Keratinocyte (primary cell): ENCODE measurements around the gene ACAP2. TPM values are rescaled to one million over a fixed set of nuclear protein-coding genes. Genes with fewer than 3 reads are reported as not detected.

ENCODE experiments used
- DNase-seq: peaks from one replicate; pipeline ENCODE4 v3.0.0-alpha.2; 2011; ENCODE audit warnings: low read depth, missing footprints, low spot score
- FAIRE-seq: peaks from 2 replicates; lab custom pipeline; 2011; peaks lifted over from hg19 to GRCh38; lab: Jason Lieb, UNC
- H2AFZ ChIP-seq: 2 replicates; pipeline ENCODE4 v1.6.0; 2012; ENCODE audit warnings: low read length, control low read depth, inconsistent platforms; ENCODE audit not compliant: control insufficient read depth
- H3K27ac ChIP-seq: 2 replicates; pipeline ENCODE4 v1.5.1; 2011; ENCODE audit warnings: low read length; ENCODE audit not compliant: control insufficient read depth, insufficient read depth
- H3K27me3 ChIP-seq: 3 replicates; pipeline ENCODE4 v1.6.0; 2011; ENCODE audit warnings: low read length; ENCODE audit not compliant: control insufficient read depth, insufficient read depth; ENCODE audit errors: extremely low read depth
- H3K36me3 ChIP-seq, 2 experiments: 2 replicates in 1 of 2; 3 replicates in 1 of 2; pipeline ENCODE4 v1.5.1; 2011; ENCODE audit warnings: low read length in 2 of 2, mild to moderate bottlenecking in 1 of 2; ENCODE audit not compliant: control insufficient read depth in 2 of 2, insufficient read depth in 2 of 2; ENCODE audit errors: extremely low read depth in 1 of 2
- H3K4me1 ChIP-seq: 3 replicates; pipeline ENCODE4 v1.5.1; 2011; ENCODE audit warnings: low read length; ENCODE audit not compliant: control insufficient read depth, insufficient read depth; ENCODE audit errors: extremely low read depth
- H3K4me2 ChIP-seq: 3 replicates; pipeline ENCODE4 v1.6.0; 2011; ENCODE audit warnings: low read depth, low read length; ENCODE audit not compliant: control insufficient read depth, insufficient read depth; ENCODE audit errors: extremely low read depth
- H3K4me3 ChIP-seq, 3 experiments: fragments of 200-600 bp in 1 of 3; sonication (generic) in 1 of 3; 2 replicates in 2 of 3; 3 replicates in 1 of 3; pipeline ENCODE4 v1.5.1; 2011 to 2016; ENCODE audit warnings: low read length in 3 of 3, mild to moderate bottlenecking in 3 of 3, control low read depth in 2 of 3, inconsistent platforms in 1 of 3, low read depth in 1 of 3, mixed read lengths in 1 of 3, mixed run types in 1 of 3, moderate library complexity in 1 of 3; ENCODE audit not compliant: control insufficient read depth in 2 of 3, insufficient read depth in 2 of 3; ENCODE audit errors: extremely low read depth in 1 of 3
- H3K79me2 ChIP-seq: 2 replicates; pipeline ENCODE4 v1.6.0; 2012; ENCODE audit warnings: low read length; ENCODE audit not compliant: control insufficient read depth, insufficient read depth
- H3K9ac ChIP-seq: 3 replicates; pipeline ENCODE4 v1.6.0; 2011; ENCODE audit warnings: low read length; ENCODE audit not compliant: control insufficient read depth, insufficient read depth; ENCODE audit errors: extremely low read depth
- H3K9me1 ChIP-seq: 3 replicates; pipeline ENCODE4 v1.6.0; 2011; ENCODE audit warnings: low read length; ENCODE audit not compliant: control insufficient read depth, insufficient read depth; ENCODE audit errors: extremely low read depth
- H3K9me3 ChIP-seq: 2 replicates; pipeline ENCODE4 v1.5.1; 2012; ENCODE audit warnings: low read depth, low read length; ENCODE audit not compliant: control insufficient read depth
- H4K20me1 ChIP-seq: 3 replicates; pipeline ENCODE4 v1.6.0; 2011; ENCODE audit warnings: low read length; ENCODE audit not compliant: control insufficient read depth, insufficient read depth; ENCODE audit errors: extremely low read depth
- EZH2 ChIP-seq: IDR thresholded peaks from one replicate; pipeline ENCODE4 v1.6.1; 2012; ENCODE audit warnings: inconsistent platforms, mild to moderate bottlenecking, low read length, moderate library complexity
- dilution Hi-C: fragments of 300-500 bp; cut with MboI; formaldehyde crosslinking; loops from one replicate; pipeline ENCODE4 v1.7.0; 2020; ENCODE audit warnings: low sequenced_read_pairs; ENCODE audit not compliant: extremely low pct_ligation_motif_present
- polyA plus RNA-seq, 5 experiments: library from polyadenylated mRNA; depleted of rRNA in 3 of 5; stranded (reverse) in 3 of 5; stranded (forward) in 1 of 5; unstranded in 1 of 5; fragments of >200 nt; gene quantifications; 1 replicate in 1 of 5; 2 replicates in 3 of 5; 3 replicates in 1 of 5; pipeline versions ENCODE4 v1.2.1 to v1.2.3, GENCODE V29; 2011 to 2012; ENCODE audit warnings: missing spikeins in 2 of 5, low read depth in 1 of 5, low replicate concordance in 1 of 5
- TF ChIP-seq, protein P1 (sequence below), 3 experiments: IDR thresholded peaks in 1 of 3; conservative IDR thresholded peaks in 1 of 3; optimal IDR thresholded peaks in 1 of 3; 2 replicates in 2 of 3; 3 replicates in 1 of 3; pipeline versions ENCODE3 to v1.5.1; 2011; ENCODE audit warnings: low read length in 3 of 3, mild to moderate bottlenecking in 3 of 3, moderate library complexity in 2 of 3, control low read depth in 1 of 3, inconsistent platforms in 1 of 3; ENCODE audit not compliant: insufficient read depth in 2 of 3; ENCODE audit errors: extremely low read depth in 1 of 3

ACAP2 gene
- polyA plus RNA-seq, 1 donor (not counting 4 experiments of a cell fraction or from before 2014, with no cell fraction given) = 23.5 TPM

- H3K9me1 ChIP-seq = no peaks in the 10 kb centered on the region
- dilution Hi-C loops = no loop called here
Measured at GRCh38 chr3:195468841-195469240, 26.0 kb upstream of the ACAP2 start.

GRCh38 chr3:195468391-195468776 is 25.6 kb upstream of the ACAP2 start:
- Histone ChIP-seq H3K4me3 (no peak overlapping the region), H3K9me1 (no peaks in the 10 kb centered on the region), H3K4me2 (no peak overlapping the region), H3K9me3 (no peaks in the 10 kb centered on the region), H4K20me1 (no peaks in the 10 kb centered on the region), H3K27me3 (no peaks in the 10 kb centered on the region), H3K36me3 (no peaks in the 10 kb centered on the region), H3K79me2 (no peaks in the 10 kb centered on the region), H3K9ac (no peak overlapping the region), H3K4me1 (no peaks in the 10 kb centered on the region), H2AFZ (no peak overlapping the region), H3K27ac (no peak overlapping the region)
- no peak for TF ChIP-seq EZH2
- TF ChIP-seq, protein P1, sequence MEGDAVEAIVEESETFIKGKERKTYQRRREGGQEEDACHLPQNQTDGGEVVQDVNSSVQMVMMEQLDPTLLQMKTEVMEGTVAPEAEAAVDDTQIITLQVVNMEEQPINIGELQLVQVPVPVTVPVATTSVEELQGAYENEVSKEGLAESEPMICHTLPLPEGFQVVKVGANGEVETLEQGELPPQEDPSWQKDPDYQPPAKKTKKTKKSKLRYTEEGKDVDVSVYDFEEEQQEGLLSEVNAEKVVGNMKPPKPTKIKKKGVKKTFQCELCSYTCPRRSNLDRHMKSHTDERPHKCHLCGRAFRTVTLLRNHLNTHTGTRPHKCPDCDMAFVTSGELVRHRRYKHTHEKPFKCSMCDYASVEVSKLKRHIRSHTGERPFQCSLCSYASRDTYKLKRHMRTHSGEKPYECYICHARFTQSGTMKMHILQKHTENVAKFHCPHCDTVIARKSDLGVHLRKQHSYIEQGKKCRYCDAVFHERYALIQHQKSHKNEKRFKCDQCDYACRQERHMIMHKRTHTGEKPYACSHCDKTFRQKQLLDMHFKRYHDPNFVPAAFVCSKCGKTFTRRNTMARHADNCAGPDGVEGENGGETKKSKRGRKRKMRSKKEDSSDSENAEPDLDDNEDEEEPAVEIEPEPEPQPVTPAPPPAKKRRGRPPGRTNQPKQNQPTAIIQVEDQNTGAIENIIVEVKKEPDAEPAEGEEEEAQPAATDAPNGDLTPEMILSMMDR (optimal IDR thresholded peaks at IDR 0.05 in 1 of 3, IDR thresholded peaks at IDR 0.05 in 1 of 3, conservative IDR thresholded peaks at IDR 0.05 in 1 of 3; ENCODE audit: extremely low read depth in 1 of 3, insufficient read depth in 2 of 3, low read length in 3 of 3) = no peak
- dilution Hi-C loops = no loop called here
- FAIRE-seq (no peak), DNase-seq (no peak)

More at GRCh38 chr3:195468841-195469240, 26.0 kb upstream of the ACAP2 start:
- Histone ChIP-seq H3K4me1 (no peaks in the 10 kb centered on the region), H3K4me2 (no peak overlapping the region), H3K9me3 (no peaks in the 10 kb centered on the region), H3K27ac (no peak overlapping the region), H3K36me3 (no peaks in the 10 kb centered on the region), H3K27me3 (no peaks in the 10 kb centered on the region), H3K9ac (no peak overlapping the region), H4K20me1 (no peaks in the 10 kb centered on the region), H2AFZ (no peak overlapping the region), H3K4me3 (no peak overlapping the region), H3K79me2 (no peaks in the 10 kb centered on the region)
- TF ChIP-seq, protein P1 (optimal IDR thresholded peaks at IDR 0.05 in 1 of 3, IDR thresholded peaks at IDR 0.05 in 1 of 3, conservative IDR thresholded peaks at IDR 0.05 in 1 of 3; ENCODE audit: extremely low read depth in 1 of 3, insufficient read depth in 2 of 3, low read length in 3 of 3) = no peak
- TF ChIP-seq EZH2 = no peak
- DNase-seq = no peak
- no peak for FAIRE-seq
